Stomach (tissue), 9 donors: Measurements from ENCODE around the gene FSTL4. TPM values are rescaled to one million over a fixed set of nuclear protein-coding genes. Genes with fewer than 3 reads are reported as not detected.
A peak's percentile ranks its signal among the peaks of the same experiment; 100 is the strongest.

Experiments
- DNase-seq, 2 donors: peaks; one replicate each; pipeline versions ENCODE4 v3.0.0 to v3.0.0-alpha.2; 2013 to 2019
- H3K27ac ChIP-seq, 5 donors: fragments of 200-600 bp in 4 of 5; sonication (generic) in 4 of 5; one replicate each; pipeline ENCODE4 v1.5.1; 2013 to 2019; ENCODE audit warnings: mild to moderate bottlenecking in 1 of 5, moderate library complexity in 1 of 5
- H3K27me3 ChIP-seq, 3 donors: fragments of 200-600 bp; sonication (generic); one replicate each; pipeline ENCODE4 v1.5.1; 2017 to 2019; ENCODE audit warnings: mixed run types in 1 of 3
- H3K36me3 ChIP-seq, 4 donors: fragments of 200-600 bp; sonication (generic); 1 replicate in 3 of 4; 2 replicates in 1 of 4; pipeline ENCODE4 v1.5.1; 2016 to 2019
- H3K4me1 ChIP-seq, 4 donors: fragments of 200-600 bp; sonication (generic); one replicate each; pipeline ENCODE4 v1.5.1; 2016 to 2019
- H3K4me3 ChIP-seq, 4 donors: fragments of 200-600 bp; sonication (generic) in 3 of 4; one replicate each; pipeline ENCODE4 v1.5.1; 2016 to 2019; ENCODE audit warnings: mild to moderate bottlenecking in 1 of 4
- H3K9me3 ChIP-seq, 4 donors: fragments of 200-600 bp; sonication (generic); one replicate each; pipeline ENCODE4 v1.5.1; 2016 to 2019
- CTCF ChIP-seq, 7 experiments: fragments of 450-650 bp in 4 of 7; fragments of 200-600 bp in 3 of 7; sonication (generic) in 3 of 7; IDR thresholded peaks; one replicate each; pipeline ENCODE4 v1.5.1; 2016 to 2019; ENCODE audit warnings: antibody characterized with exemption in 7 of 7, control low read depth in 2 of 7, mild to moderate bottlenecking in 1 of 7
- EP300 ChIP-seq: sonication (generic); formaldehyde crosslinking; IDR thresholded peaks from one replicate; pipeline ENCODE4 v1.6.1; 2017; ENCODE audit warnings: antibody characterized with exemption
- POLR2A ChIP-seq, 4 donors: fragments of 450-650 bp; IDR thresholded peaks; one replicate each; pipeline ENCODE4 v1.6.1; 2016; ENCODE audit warnings: antibody characterized with exemption in 4 of 4, control low read depth in 2 of 4, mild to moderate bottlenecking in 1 of 4, moderate library complexity in 1 of 4
- POLR2AphosphoS5 ChIP-seq, 3 donors: sonication (generic); formaldehyde crosslinking; IDR thresholded peaks; one replicate each; pipeline ENCODE4 v1.6.1; 2016; ENCODE audit warnings: antibody characterized with exemption in 3 of 3
- WGBS, 5 donors: extraction: QIAGEN DNeasy Blood & Tissue Kit in 3 of 5; methylation state at CpG; one replicate each; pipeline versions ENCODE4 v1.1.5 to v1.1.7; 2013 to 2018; 5-methylcytosine and 5-hydroxymethylcytosine counted together
- intact Hi-C: fragments of 100-400 bp; cut with DNase I; formaldehyde crosslinking; loops from one replicate; pipeline ENCODE4 v1.15.1; 2023; ENCODE audit warnings: low total_unique reads
- polyA plus RNA-seq, 3 donors: library from polyadenylated mRNA; stranded (reverse); fragments of 200-250 nt; gene quantifications; one replicate each; pipeline ENCODE4 v1.2.3, GENCODE V29; 2013
- total RNA-seq, 5 donors: library from RNA; depleted of rRNA; stranded (reverse); fragments of >200 nt; gene quantifications; one replicate each; pipeline versions ENCODE4 v1.1.0 to v1.2.3, GENCODE V29; 2014 to 2016
- donor health status: healthy with polysubstance abuse.
- donor health status: Bipolar disorder and iron deficiency.
- donor health status: healthy.

The FSTL4 gene
- total and polyA plus RNA-seq, 8 donors, result 0.37 to 0.55 TPM; not detected in 6

GRCh38 chr5:133653760-133654049, 41.4 kb upstream of the FSTL4 start:
- Histone ChIP-seq H3K27ac (no peak overlapping the region), H3K9me3 (no peaks in the 10 kb centered on the region), H3K4me1 (no peaks in the 10 kb centered on the region), H3K27me3 (peaks cover 0 to 4% (median 0%) of the 10 kb centered on the region in 3 donors), H3K4me3 (no peak overlapping the region), H3K36me3 (no peaks in the 10 kb centered on the region)
- intact Hi-C loops, result no loop called here
- no peak for DNase-seq
- WGBS, 5 donors, result 48 to 59% (median 51%) methylated on average over 4 of the region's 4 CpGs
- TF ChIP-seq EP300, result no peak
- TF ChIP-seq POLR2AphosphoS5 (IDR thresholded peaks at IDR 0.05), result no peak
- no peak for TF ChIP-seq POLR2A (IDR thresholded peaks at IDR 0.05)
- TF ChIP-seq CTCF (IDR thresholded peaks at IDR 0.05), result no peak

- TF ChIP-seq CTCF (IDR thresholded peaks at IDR 0.05) (no peak), EP300 (no peak), POLR2AphosphoS5 (IDR thresholded peaks at IDR 0.05) (no peak), POLR2A (IDR thresholded peaks at IDR 0.05) (no peak)
- intact Hi-C loops, result no loop called here
- WGBS, 5 donors, result 44 to 62% (median 53%) methylated on average over 9 of the region's 9 CpGs
- no peaks in the 10 kb centered on the region for H3K9me3 ChIP-seq
- H3K4me1 ChIP-seq, result no peaks in the 10 kb centered on the region
- peaks cover 0 to 4% (median 0%) of the 10 kb centered on the region in 3 donors for H3K27me3 ChIP-seq
- H3K36me3 ChIP-seq, result no peaks in the 10 kb centered on the region
- no peak overlapping the region for H3K4me3 ChIP-seq
- no peak for DNase-seq
- no peak overlapping the region for H3K27ac ChIP-seq
These were observed 40.8 kb upstream of the FSTL4 start for GRCh38 chr5:133652951-133653759.

DNA sequence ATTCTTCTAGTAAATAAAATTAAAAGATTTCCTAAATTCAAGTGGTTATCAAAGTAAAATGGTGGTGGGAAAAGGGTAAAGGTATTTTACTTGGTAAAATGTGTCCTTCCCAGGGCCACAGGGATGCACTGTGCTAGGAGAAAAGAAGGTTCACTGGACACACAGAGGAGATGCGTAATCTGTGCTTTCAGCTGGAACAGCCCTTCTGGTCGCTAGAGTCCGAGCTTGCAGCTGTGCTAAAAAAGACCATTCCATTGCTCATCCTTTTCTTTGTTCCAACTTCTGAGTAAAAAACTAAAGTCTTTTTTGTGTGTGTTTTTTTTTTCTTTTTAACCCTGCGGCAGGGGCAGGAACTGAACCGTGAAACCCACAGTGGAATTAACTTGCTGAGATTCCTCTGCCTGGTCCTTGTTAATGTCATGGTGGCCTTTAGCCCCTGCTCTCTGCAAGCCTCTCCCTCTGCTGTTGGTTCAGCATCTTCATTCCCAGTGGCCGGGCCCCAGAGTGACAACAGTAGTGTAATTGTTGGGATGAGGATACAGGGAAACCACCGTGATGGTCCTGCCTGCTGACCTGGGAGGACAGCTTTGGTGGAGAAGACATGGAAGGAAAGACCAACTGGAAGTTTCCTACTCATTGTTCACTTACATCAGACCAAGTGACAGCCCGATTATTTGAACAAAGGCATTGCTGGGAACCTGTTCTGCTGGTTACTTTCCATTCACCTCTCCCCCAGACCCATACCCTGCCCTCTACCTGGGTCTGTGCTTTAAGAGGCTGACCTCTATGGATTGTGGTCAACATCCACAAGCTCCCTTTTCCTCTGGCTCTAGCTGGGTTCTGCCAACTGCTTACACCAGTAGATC, 31.9 kb upstream of the FSTL4 start:
- H3K27ac ChIP-seq, result no peak overlapping the region
- TF ChIP-seq POLR2A (IDR thresholded peaks at IDR 0.05) (no peak), POLR2AphosphoS5 (IDR thresholded peaks at IDR 0.05) (no peak), CTCF (IDR thresholded peaks at IDR 0.05) (no peak), EP300 (no peak)
- DNase-seq, result peak in 1 of 2 donors; percentile 19
- 75 to 83% (median 81%) methylated on average over 8 of the region's 8 CpGs for WGBS, 5 donors
- no peak overlapping the region for H3K4me3 ChIP-seq
- no peaks in the 10 kb centered on the region for H3K9me3 ChIP-seq
- H3K36me3 ChIP-seq, result no peaks in the 10 kb centered on the region
- intact Hi-C loops, result no loop called here
- peaks cover 0 to 16% (median 0%) of the 10 kb centered on the region in 3 donors for H3K27me3 ChIP-seq
- H3K4me1 ChIP-seq, result no peaks in the 10 kb centered on the region

DNA sequence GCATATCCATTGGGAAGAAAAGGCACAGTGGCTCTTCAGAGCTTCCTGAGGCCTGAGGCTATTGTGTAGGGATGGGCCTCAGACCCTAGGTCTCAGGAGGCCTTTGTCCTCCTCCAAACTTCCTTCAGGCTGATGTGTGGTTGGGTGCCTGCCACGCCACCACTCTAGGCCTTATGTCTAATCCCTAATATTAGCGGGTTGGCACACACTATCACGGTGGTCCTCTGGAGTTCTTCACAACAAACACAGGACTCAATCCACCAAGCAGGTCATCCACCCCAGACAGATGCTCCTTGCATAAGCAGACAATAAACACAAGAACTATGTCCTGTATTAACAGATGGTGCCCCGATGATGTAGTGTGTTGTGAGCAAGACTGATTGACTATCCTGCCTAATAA, 31.0 kb upstream of the FSTL4 start:
- intact Hi-C loops, result no loop called here
- TF ChIP-seq POLR2AphosphoS5 (IDR thresholded peaks at IDR 0.05) (no peak), CTCF (IDR thresholded peaks at IDR 0.05) (no peak), EP300 (no peak), POLR2A (IDR thresholded peaks at IDR 0.05) (no peak)
- no peak for DNase-seq
- H3K36me3 ChIP-seq, result no peaks in the 10 kb centered on the region
- H3K4me1 ChIP-seq, result no peaks in the 10 kb centered on the region
- no peak overlapping the region for H3K4me3 ChIP-seq
- peaks cover 0 to 16% (median 0%) of the 10 kb centered on the region in 3 donors for H3K27me3 ChIP-seq
- no peaks in the 10 kb centered on the region for H3K9me3 ChIP-seq
- WGBS, 5 donors, result 62 to 83% (median 83%) methylated on average over 3 to 4 of the region's 4 CpGs
- no peak overlapping the region for H3K27ac ChIP-seq
